GM23248 (cell line): ENCODE data around the gene HSPG2.

ENCODE experiments used
- EZH2 ChIP-seq: fragments of 200-600 bp; sonication (generic); IDR thresholded peaks from 2 replicates; pipeline ENCODE4 v1.6.1; 2018; ENCODE audit warnings: antibody characterized with exemption, mild to moderate bottlenecking; ENCODE audit not compliant: insufficient read depth, poor library complexity, severe bottlenecking
- EZH2phosphoT487 ChIP-seq: fragments of 200-600 bp; sonication (generic); IDR thresholded peaks from 2 replicates; pipeline ENCODE4 v1.6.1; 2018; ENCODE audit warnings: antibody characterized with exemption, moderate library complexity, mild to moderate bottlenecking, low read depth; ENCODE audit not compliant: insufficient read depth

DNA sequence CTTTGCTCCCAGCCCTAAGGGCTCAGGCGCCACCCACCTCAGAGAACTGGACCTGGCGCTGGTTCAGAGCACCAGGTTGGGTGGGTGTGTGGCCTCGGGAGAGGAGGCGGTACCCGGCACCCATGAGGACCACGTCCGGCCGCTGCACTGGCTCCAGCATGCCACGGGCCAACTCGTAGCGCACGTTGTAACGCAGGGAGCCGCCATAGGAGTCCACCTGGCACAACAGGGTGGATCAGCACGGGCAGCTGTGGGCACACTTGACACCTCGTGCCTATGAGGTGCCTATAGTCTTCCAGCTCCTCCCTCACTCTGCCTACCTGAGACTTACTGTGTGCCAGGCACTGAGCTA lies 56.5 kb downstream of the HSPG2 start:
- TF ChIP-seq EZH2phosphoT487 = no peak
- no peak for TF ChIP-seq EZH2
